Measurements from ENCODE around the gene DIO2. TPM values are rescaled to one million over a fixed set of nuclear protein-coding genes. Genes with fewer than 3 reads are reported as not detected.

DIO2 gene
- total RNA-seq (ENCODE audit: low replicate concordance), result 1.8 and 4.2 TPM in 2 replicates

GRCh38 chr14:80211153-80212022, at the start of gene DIO2:
TSS of gene DIO2 (minus strand) at chr14:80211504. CDS start at chr14:80211472, 32 bp downstream.

All from smooth muscle cell of the coronary artery (primary cell).